SH-SY5Y (cell line): ENCODE results near the gene MUC16.

Source experiments
- GATA2 ChIP-seq: IDR thresholded peaks from 2 replicates; pipeline ENCODE4 v1.6.1; 2011; ENCODE audit warnings: mild to moderate bottlenecking, low read depth, low read length
- GATA3 ChIP-seq: IDR thresholded peaks from 2 replicates; pipeline ENCODE4 v1.6.1; 2011; ENCODE audit warnings: low read depth, mild to moderate bottlenecking, low read length, moderate library complexity

DNA sequence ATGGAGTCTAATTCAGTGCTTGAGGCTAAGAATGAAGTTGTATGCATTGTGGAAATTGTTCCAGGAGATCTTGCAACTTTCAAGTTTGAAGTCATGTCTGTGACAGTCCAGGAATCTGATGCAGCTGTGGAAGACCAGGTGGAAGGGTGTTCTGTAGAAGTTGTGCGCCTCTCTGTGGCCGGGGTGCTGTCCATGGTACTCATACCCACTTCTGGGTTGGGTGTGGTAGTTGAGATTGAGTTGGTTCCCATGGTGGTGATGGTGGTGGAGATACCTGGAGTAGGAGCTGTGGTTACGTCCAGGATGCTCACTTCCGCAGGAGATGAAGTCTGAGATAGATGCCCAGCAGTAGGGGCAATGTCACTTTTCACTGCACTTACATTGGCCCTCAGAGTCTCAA, 44.3 kb downstream of the MUC16 start:
- no peak for TF ChIP-seq GATA3
- TF ChIP-seq GATA2, result no peak
